K562 (cell line): Measurements from ENCODE around the gene CRYBG1. TPM values are rescaled to one million over a fixed set of nuclear protein-coding genes. Genes with fewer than 3 reads are reported as not detected.

Source experiments
- ATAC-seq: fragments of 200-7000 bp; cut with Tn5 transposase; 3 replicates; pipeline ENCODE4 v1.9.1; 2020; ENCODE audit warnings: moderate library complexity
- BruUV-seq: library from RNA; stranded (reverse); fragments of 400-500 nt; replicated peaks from 2 replicates; lab custom pipeline; 2021; lab: Mats Ljungman, UMichigan
- CTCF ChIA-PET: fragments of 300-600 bp; formaldehyde crosslinking; extraction: SDS; loops from one replicate; lab custom pipeline; 2021; ENCODE audit warnings: low intra/inter-chr PET ratio; lab: Yijun Ruan, JAX
- POLR2A ChIA-PET: fragments of 300-600, 350-650 bp; sonication (Branson Sonifier 250); formaldehyde crosslinking; extraction: SDS; loops from one replicate; lab custom pipeline; 2021; ENCODE audit warnings: antibody characterized with exemption, inconsistent platforms; lab: Yijun Ruan, JAX
- DNase-seq, 4 experiments: peaks; one replicate each; pipeline versions ENCODE4 v3.0.0 to v3.0.0-alpha.2; 2011 to 2018; ENCODE audit warnings: low spot score in 3 of 4, mixed read lengths in 3 of 4; ENCODE audit errors: extremely low read depth in 1 of 4
- FAIRE-seq: peaks from 2 replicates; lab custom pipeline; 2011; peaks lifted over from hg19 to GRCh38; lab: Jason Lieb, UNC
- H2AFZ ChIP-seq: 2 replicates; pipeline ENCODE4 v1.6.0; 2011; ENCODE audit warnings: low read depth, low read length, control low read depth, inconsistent platforms
- H3K27ac ChIP-seq: fragments of 200-600 bp; 3 replicates; pipeline ENCODE4 v1.8.0; 2011; ENCODE audit warnings: low read depth, mild to moderate bottlenecking, control low read depth, inconsistent platforms, low read length, moderate library complexity, mixed read lengths; ENCODE audit errors: extremely low read depth
- H3K27me3 ChIP-seq, 2 experiments: fragments of 300-600 bp in 1 of 2; 2 replicates in 1 of 2; 3 replicates in 1 of 2; pipeline versions ENCODE4 v1.6.0 to v1.8.0; 2011; ENCODE audit warnings: inconsistent platforms in 2 of 2, low read length in 2 of 2, mild to moderate bottlenecking in 1 of 2, mixed read lengths in 1 of 2, moderate library complexity in 1 of 2; ENCODE audit not compliant: control insufficient read depth in 2 of 2, insufficient read depth in 2 of 2
- H3K36me3 ChIP-seq: fragments of 300-600 bp; 3 replicates; pipeline ENCODE4 v1.8.0; 2011; ENCODE audit warnings: mild to moderate bottlenecking, low read length, inconsistent platforms; ENCODE audit not compliant: control insufficient read depth, insufficient read depth
- H3K4me1 ChIP-seq, 2 experiments: fragments of 200-600 bp in 1 of 2; replicated peaks in 1 of 2; 2 replicates in 1 of 2; 3 replicates in 1 of 2; pipeline versions ENCODE4 v1.5.1 to v1.8.0; 2011; ENCODE audit warnings: inconsistent platforms in 2 of 2, low read length in 2 of 2, mild to moderate bottlenecking in 1 of 2, mixed read lengths in 1 of 2, moderate library complexity in 1 of 2; ENCODE audit not compliant: control insufficient read depth in 2 of 2, insufficient read depth in 2 of 2
- H3K4me2 ChIP-seq: 2 replicates; pipeline ENCODE4 v1.6.1; 2011; ENCODE audit warnings: low read length, control low read depth, inconsistent platforms, mixed read lengths; ENCODE audit not compliant: insufficient read depth
- H3K4me3 ChIP-seq: fragments of 200-600 bp; sonication (generic), shearing (Covaris generic); 2 replicates; pipeline ENCODE4 v1.5.1; 2016; ENCODE audit warnings: control low read depth, inconsistent platforms
- H3K79me2 ChIP-seq: fragments of 200-600 bp; 3 replicates; pipeline ENCODE4 v1.8.0; 2011; ENCODE audit warnings: low read length, inconsistent platforms; ENCODE audit not compliant: control insufficient read depth, insufficient read depth
- H3K9ac ChIP-seq, 2 experiments: 2 replicates each; pipeline versions ENCODE4 v1.6.0 to v1.6.1; 2011; ENCODE audit warnings: low read depth in 2 of 2, low read length in 2 of 2, control low read depth in 1 of 2, inconsistent platforms in 1 of 2, mild to moderate bottlenecking in 1 of 2, mixed read lengths in 1 of 2; ENCODE audit not compliant: insufficient read depth in 1 of 2
- H3K9me1 ChIP-seq: one replicate; pipeline ENCODE4 v1.6.0; 2011; ENCODE audit warnings: inconsistent platforms, mild to moderate bottlenecking, low read length, moderate library complexity; ENCODE audit not compliant: control insufficient read depth, insufficient read depth
- H3K9me3 ChIP-seq: replicated peaks from 2 replicates; pipeline ENCODE4 v1.5.1; 2011; ENCODE audit warnings: low read depth, low read length, inconsistent platforms; ENCODE audit not compliant: control insufficient read depth, insufficient read depth
- H4K20me1 ChIP-seq: replicated peaks from 2 replicates; pipeline ENCODE4 v1.6.1; 2011; ENCODE audit warnings: low read length, inconsistent platforms, mixed read lengths; ENCODE audit not compliant: control insufficient read depth, insufficient read depth
- DPF2 ChIP-seq: fragments of 450-650 bp; IDR thresholded peaks from 2 replicates; pipeline ENCODE4 v1.6.1; 2016
- E2F8 ChIP-seq: fragments of 450-650 bp; IDR thresholded peaks from 2 replicates; pipeline ENCODE4 v1.7.1; 2018; ENCODE audit warnings: mild to moderate bottlenecking, low read depth; ENCODE audit not compliant: partially characterized antibody
- NCOA1 ChIP-seq: fragments of 450-650 bp; IDR thresholded peaks from 2 replicates; pipeline ENCODE4 v1.6.1; 2016; ENCODE audit warnings: low read depth
- NCOA2 ChIP-seq, 2 experiments: fragments of 450-650 bp; IDR thresholded peaks; 2 replicates each; pipeline ENCODE4 v1.6.1; 2018; ENCODE audit warnings: mild to moderate bottlenecking in 2 of 2, moderate library complexity in 1 of 2; ENCODE audit not compliant: partially characterized antibody in 2 of 2
- SMAD2 ChIP-seq: fragments of 150-350 bp; IDR thresholded peaks from 2 replicates; pipeline ENCODE4 v1.6.1; 2014; ENCODE audit warnings: low read depth, mild to moderate bottlenecking, low read length
- ZBED1 ChIP-seq: IDR thresholded peaks from 2 replicates; pipeline ENCODE4 v1.6.1; 2014
- ZNF133 ChIP-seq: fragments of 250-450 bp; sonication (Bioruptor Pico); IDR thresholded peaks from 2 replicates; pipeline ENCODE4 v1.4.0; 2020; ENCODE audit warnings: mild to moderate bottlenecking
- ZNF277 ChIP-seq: fragments of 250-450 bp; sonication (Bioruptor Pico); IDR thresholded peaks from 2 replicates; pipeline ENCODE4 v1.8.0; 2022; ENCODE audit warnings: inconsistent platforms, mild to moderate bottlenecking, moderate library complexity, borderline replicate concordance
- ZNF280B ChIP-seq: fragments of 250-450 bp; sonication (Bioruptor Pico); IDR thresholded peaks from 2 replicates; pipeline ENCODE4 v1.5.1; 2021; ENCODE audit warnings: mild to moderate bottlenecking
- WGBS: fragments of 100-300 bp; shearing (Covaris generic); methylation state at CpG from one replicate; pipeline ENCODE4 v1.1.6; 2016; ENCODE audit warnings: low coverage, mixed read lengths; ENCODE audit not compliant: insufficient coverage; ENCODE audit errors: missing lambda C conversion rate; 5-methylcytosine and 5-hydroxymethylcytosine counted together
- in situ Hi-C: fragments of 300-500 bp; cut with MboI; formaldehyde crosslinking; loops from 4 replicates; pipeline ENCODE4 v1.15.0; 2018; ENCODE audit warnings: inconsistent platforms, mixed read lengths
- intact Hi-C: fragments of 100-400 bp; cut with micrococcal nuclease; formaldehyde crosslinking; loops from 2 replicates; pipeline ENCODE4 v1.14.2; 2022
- polyA plus RNA-seq, 8 experiments: library from polyadenylated mRNA; depleted of rRNA in 4 of 8; stranded (reverse) in 5 of 8; unstranded in 3 of 8; fragments of >200 nt; fragmentation: Nextera tagmentation in 2 of 8; fragmentation: Illumina TruSeq in 1 of 8; extraction: Ambion mirVana in 2 of 8; extraction: Trizol in 1 of 8; gene quantifications; 2 replicates each; pipeline versions ENCODE4 v1.2.1 to v1.2.3, GENCODE V29; 2011 to 2014; ENCODE audit warnings: inconsistent platforms in 1 of 8, missing spikeins in 1 of 8
- total RNA-seq, 7 experiments: library from RNA; depleted of rRNA in 6 of 7; stranded (reverse); fragments of >200 nt in 6 of 7; fragmentation: Illumina TruSeq in 2 of 7; extraction: Trizol in 2 of 7; gene quantifications; 2 replicates each; pipeline versions ENCODE4 v1.2.1 to v1.2.3, GENCODE V29; 2011 to 2021; ENCODE audit warnings: low replicate concordance in 1 of 7

The CRYBG1 gene
- total and polyA plus RNA-seq, 9 of the 15 experiments (the other 6 are each of a cell fraction or from before 2014, with no cell fraction given): 0.07 to 0.47 (median 0.11) TPM

- Histone ChIP-seq H3K9ac (no peak overlapping the region), H3K9me3 (no peaks in the 10 kb centered on the region), H3K4me2 (no peak overlapping the region), H2AFZ (no peak overlapping the region), H4K20me1 (no peaks in the 10 kb centered on the region), H3K27ac (no peak overlapping the region), H3K4me1 (0 out of 5 replicates have a peak, but pooled peaks cover 0 to 3% of the 10 kb centered on the region in 2 experiments)
- no TSS peak for BruUV-seq
- no peak for DNase-seq
- 11% methylated on average over 1 of the region's 1 CpG for WGBS
- ChIA-PET POLR2A (no interaction called here), CTCF (no interaction called here)
- ATAC-seq: no peak
- intact Hi-C loops: no loop called here
- TF ChIP-seq SMAD2 (no peak), NCOA1 (no peak), DPF2 (no peak), NCOA2 (IDR thresholded peaks at IDR 0.05; ENCODE audit: partially characterized antibody in 2 of 2) (no peak), ZBED1 (no peak), ZNF277 (no peak), ZNF133 (CRISPR knock-in tag) (no peak), ZNF280B (CRISPR knock-in tag) (no peak), E2F8 (no peak)
- TF ChIP-seq, all 486 proteins: peak for 0
- in situ Hi-C loops: no loop called here
- FAIRE-seq: no peak
- Histone ChIP-seq H3K27me3 (peaks cover 9 to 20% of the 10 kb centered on the region in 2 experiments; a peak in 3 of 5 replicates), H3K79me2 (no peaks in the 10 kb centered on the region), H3K4me3 (no peak overlapping the region), H3K36me3 (no peaks in the 10 kb centered on the region), H3K9me1 (no peaks in the 10 kb centered on the region)
Observed at GRCh38 chr6:106549521-106549920, 189.0 kb downstream of the CRYBG1 start.
